Stimulated activated CD8-positive, alpha-beta memory T cell treated with anti-CD3 and anti-CD28 coated beads, Interleukin-4, amount 100 ng/mL, for 1 hour (primary cell): ENCODE data around the gene SDR42E2.
"Not testable (repeated sequence)": the region's sequence is repeated elsewhere in the genome, so short reads cannot be mapped to it uniquely, and the experiment has no call there.

ENCODE experiments used
- DNase-seq, 2 donors: peaks; one replicate each; pipeline ENCODE4 v3.0.0-alpha.2; 2020; ENCODE audit warnings: low read depth in 2 of 2, low spot score in 1 of 2

SDR42E2 gene

GRCh38 chr16:22161999-22162655 is at the start of gene SDR42E2:
TSS of gene SDR42E2 (plus strand) at chr16:22162506. CDS start at chr16:22165583, 3,077 bp downstream.
- peak; percentile 1 to 5 for DNase-seq

GRCh38 chr16:22116095-22116700 is 46.1 kb upstream of the SDR42E2 start:
- no peak for DNase-seq

- DNase-seq = no peak
These were observed 44.7 kb upstream of the SDR42E2 start for GRCh38 chr16:22117609-22118008.

GRCh38 chr16:22120440-22120839 is 41.9 kb upstream of the SDR42E2 start:
- no peak for DNase-seq

GRCh38 chr16:22122239-22122638 is 40.1 kb upstream of the SDR42E2 start:
- no peak for DNase-seq

- DNase-seq = no peak
These were observed 39.2 kb upstream of the SDR42E2 start for GRCh38 chr16:22123146-22123545.

GRCh38 chr16:22123759-22124490 is 38.4 kb upstream of the SDR42E2 start:
- DNase-seq = no peak

GRCh38 chr16:22124583-22125284 is 37.6 kb upstream of the SDR42E2 start:
- DNase-seq = no peak

GRCh38 chr16:22126037-22126558 is 36.2 kb upstream of the SDR42E2 start:
- DNase-seq = no peak

GRCh38 chr16:22128537-22128936 is 33.8 kb upstream of the SDR42E2 start:
- not testable (repeated sequence) for DNase-seq

GRCh38 chr16:22130528-22130927 is 31.8 kb upstream of the SDR42E2 start:
- no peak for DNase-seq

- no peak for DNase-seq
These were observed 29.5 kb upstream of the SDR42E2 start for GRCh38 chr16:22132801-22133200.

GRCh38 chr16:22138482-22138881 is 23.8 kb upstream of the SDR42E2 start:
- DNase-seq = no peak

- no peak for DNase-seq
These were observed 23.3 kb upstream of the SDR42E2 start for GRCh38 chr16:22139008-22139407.

- no peak for DNase-seq
These were observed 22.6 kb upstream of the SDR42E2 start for GRCh38 chr16:22139732-22140131.

GRCh38 chr16:22141767-22142166 is 20.5 kb upstream of the SDR42E2 start:
- no peak for DNase-seq

- no peak for DNase-seq
These were observed 17.8 kb upstream of the SDR42E2 start for GRCh38 chr16:22144520-22144919.

- no peak for DNase-seq
These were observed 14.5 kb upstream of the SDR42E2 start for GRCh38 chr16:22147853-22148252.

- DNase-seq = no peak
These were observed 10.9 kb upstream of the SDR42E2 start for GRCh38 chr16:22151246-22151998.

GRCh38 chr16:22152316-22152715 is 10.0 kb upstream of the SDR42E2 start:
- DNase-seq = no peak

GRCh38 chr16:22153078-22153477 is 9.2 kb upstream of the SDR42E2 start:
- not testable (repeated sequence) for DNase-seq
